GM18861 (cell line): Measurements from ENCODE around the gene GTF2IRD2.
"Not testable (repeated sequence)": the region's sequence is repeated elsewhere in the genome, so short reads cannot be mapped to it uniquely, and the experiment has no call there.

Experiments used
- ATAC-seq: cut with Tn5 transposase; IDR thresholded peaks from one replicate; pipeline ENCODE4 v1.9.1; 2021; ENCODE audit not compliant: unreplicated experiment

Gene GTF2IRD2

DNA sequence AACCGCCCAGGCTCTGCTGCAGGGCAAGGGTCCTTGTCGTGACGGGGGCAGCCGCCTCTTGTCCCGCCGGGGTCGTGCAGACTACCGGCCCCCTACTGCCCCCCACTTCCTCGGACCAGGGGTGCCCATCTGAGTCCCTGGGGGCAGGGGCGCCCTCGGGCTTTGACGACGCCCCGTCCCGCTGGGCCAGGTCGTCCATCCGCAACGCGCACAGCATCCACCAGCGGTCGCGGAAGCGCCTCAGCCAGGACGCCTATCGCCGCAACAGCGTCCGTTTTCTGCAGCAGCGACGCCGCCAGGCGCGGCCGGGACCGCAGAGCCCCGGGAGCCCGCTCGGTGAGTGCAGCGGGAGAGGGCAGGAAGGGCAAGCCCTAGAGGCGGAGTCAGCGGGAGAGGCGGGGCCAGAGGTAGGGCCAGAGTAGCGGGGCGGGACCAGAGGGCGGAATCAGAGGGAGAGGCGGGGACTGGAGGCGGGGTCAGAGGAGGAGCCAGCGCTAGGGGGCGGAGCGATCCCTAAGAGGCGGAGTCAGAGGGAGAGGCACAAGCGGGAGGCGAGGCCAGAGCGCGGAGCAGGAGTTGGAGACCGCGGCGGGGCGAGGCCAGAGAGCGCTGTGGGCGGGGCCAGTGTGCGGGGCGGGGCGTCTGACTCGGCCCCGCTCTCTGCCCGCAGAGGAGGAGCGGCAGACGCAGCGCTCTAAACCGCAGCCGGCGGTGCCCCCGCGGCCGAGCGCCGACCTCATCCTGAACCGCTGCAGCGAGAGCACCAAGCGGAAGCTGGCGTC is 62.8 kb downstream of the GTF2IRD2 start:
- peak; percentile 68 for ATAC-seq

DNA sequence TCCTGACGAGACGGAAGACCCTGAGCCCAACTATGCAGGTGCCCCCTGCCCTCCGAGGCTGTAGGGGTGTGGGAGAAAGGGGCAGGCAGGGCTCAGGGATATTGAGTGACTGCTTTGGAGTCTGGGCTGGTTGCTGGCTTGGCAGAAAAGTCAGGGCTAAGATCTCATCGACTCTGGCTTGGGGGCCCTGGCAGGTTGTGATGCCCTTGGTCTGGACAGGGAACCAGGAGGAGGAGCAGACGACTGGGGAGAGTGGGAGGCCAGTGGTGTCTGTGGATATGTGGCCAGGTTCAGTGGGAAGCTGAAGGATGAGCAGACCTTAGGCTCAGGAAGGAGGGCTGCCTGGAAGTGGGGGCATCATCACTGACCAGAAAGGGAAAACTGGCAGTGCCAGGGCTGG is 67.8 kb downstream of the GTF2IRD2 start:
- not testable (repeated sequence) for ATAC-seq

DNA sequence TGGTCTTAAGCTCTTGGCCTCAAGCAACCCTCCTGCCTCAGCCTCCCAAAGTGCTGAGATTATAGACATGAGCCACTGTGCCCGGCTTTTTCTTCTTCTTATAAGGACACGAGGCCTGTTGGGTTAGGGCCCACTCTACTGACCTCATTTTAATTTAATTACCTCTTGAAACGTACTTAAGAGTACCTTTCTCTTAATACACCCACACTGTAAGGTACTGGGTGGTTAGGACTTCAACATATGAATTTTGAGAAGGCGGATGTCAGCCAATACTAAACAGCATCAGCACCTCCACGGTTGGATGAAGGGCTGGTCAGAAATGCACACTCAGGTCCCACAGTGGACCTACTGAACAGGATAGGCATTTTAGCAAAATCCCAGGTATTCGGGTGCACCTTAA is 69.7 kb downstream of the GTF2IRD2 start:
- ATAC-seq, result not testable (repeated sequence)

DNA sequence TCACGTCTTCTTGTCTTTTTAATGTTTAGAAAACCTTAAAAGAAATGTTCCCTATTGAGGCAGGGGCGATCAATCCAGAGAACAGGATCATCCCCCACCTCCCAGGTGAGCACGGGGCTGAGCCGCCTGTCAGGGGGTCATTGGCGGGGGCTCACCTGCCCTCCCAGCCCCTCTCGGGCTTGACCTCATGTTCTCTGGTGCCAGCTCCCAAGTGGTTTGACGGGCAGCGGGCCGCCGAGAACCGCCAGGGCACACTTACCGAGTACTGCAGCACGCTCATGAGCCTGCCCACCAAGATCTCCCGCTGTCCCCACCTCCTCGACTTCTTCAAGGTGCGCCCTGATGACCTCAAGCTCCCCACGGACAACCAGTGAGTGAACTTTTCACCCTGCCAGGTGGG is 72.4 kb downstream of the GTF2IRD2 start:
- ATAC-seq, result not testable (repeated sequence)

DNA sequence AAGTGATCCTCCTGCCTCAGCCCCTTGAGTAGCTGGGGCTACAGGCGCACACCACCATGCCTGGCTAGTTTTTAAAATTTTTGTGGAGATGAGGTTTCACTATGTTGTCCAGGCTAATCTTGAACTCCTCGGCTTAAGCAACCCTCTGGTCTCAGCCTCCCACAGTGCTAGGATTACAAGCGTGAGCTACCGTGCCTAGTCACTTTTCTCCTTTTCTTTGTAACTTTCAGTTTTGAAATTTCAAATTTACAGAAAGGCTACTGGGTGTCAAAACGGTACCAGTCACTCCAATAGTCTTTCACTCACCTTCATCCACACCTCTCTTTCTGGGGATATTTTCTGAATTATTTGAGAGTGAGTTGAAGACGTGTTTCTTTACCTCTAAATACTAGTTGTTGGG is 76.3 kb downstream of the GTF2IRD2 start:
- ATAC-seq, result not testable (repeated sequence)

DNA sequence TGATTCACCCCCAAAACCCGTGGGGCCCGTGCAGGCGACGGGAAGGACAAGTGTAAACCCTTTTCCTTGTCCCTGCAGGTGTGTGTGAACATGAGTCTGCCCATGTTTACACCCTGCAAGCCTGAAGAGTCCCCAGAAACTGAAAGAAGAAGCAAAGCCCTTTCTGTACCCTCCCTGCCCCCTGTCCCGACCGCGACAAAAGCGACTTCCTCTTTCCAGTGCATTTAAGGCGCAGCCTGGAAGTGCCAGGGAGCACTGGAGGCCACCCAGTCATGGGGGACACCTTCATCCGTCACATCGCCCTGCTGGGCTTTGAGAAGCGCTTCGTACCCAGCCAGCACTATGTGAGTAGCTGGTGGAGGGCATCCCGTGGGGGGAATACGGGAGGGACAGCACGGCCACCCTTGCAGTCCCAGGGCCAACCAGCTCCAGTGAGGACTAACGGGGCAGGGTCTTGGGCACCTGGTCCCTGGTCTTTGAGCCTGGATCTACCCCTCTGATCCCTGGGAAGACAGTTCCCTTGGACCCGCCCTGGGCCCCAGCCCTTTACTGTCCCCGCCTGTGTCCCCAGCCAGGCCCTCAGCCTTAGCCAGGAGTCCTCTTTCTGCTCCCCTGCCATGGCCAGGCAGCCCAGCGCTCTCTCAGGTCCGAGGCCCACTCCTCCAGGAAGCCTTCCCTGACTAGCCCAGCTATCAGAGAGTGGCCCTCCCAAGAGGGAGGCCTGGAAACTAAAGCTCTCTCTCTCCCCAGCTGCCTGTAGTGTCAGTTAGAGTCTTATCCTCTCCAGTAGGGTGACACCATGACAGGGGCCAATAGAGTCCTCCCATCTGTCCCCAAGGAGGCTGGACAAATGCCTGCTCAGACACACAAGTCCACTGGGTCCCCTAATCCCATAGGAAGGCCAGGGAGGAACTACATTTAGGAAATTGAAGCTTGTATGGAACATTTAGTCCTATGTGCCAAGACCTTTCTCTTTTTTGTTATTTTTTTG is 77.3 kb downstream of the GTF2IRD2 start, which contains the start of gene NCF1:
Gene NCF1, plus strand, starts transcription at position 252 of the 991 bp plus-strand sequence. Its CDS starts 21 bp downstream, at position 273.
- peak; percentile 89 for ATAC-seq

DNA sequence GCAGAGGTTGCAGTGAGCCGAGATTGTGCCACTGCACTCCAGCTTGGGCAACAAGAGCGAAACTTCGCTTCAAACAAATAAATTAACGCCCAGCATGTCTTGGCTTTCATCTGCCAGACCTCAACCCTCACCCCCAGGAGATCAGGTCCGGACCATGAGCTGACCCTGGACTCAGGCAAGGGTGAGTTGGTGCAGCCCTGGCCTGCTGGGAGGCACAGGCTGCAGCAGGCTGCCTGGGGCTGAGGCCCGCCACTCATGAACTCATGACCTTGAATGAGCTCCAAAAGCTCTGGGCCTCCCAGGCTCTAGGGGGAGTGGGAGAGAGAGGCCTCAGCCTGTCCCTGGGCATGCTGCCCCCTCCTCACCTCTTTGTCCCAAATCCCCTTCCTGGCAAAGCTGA is 79.3 kb downstream of the GTF2IRD2 start:
- not testable (repeated sequence) for ATAC-seq

DNA sequence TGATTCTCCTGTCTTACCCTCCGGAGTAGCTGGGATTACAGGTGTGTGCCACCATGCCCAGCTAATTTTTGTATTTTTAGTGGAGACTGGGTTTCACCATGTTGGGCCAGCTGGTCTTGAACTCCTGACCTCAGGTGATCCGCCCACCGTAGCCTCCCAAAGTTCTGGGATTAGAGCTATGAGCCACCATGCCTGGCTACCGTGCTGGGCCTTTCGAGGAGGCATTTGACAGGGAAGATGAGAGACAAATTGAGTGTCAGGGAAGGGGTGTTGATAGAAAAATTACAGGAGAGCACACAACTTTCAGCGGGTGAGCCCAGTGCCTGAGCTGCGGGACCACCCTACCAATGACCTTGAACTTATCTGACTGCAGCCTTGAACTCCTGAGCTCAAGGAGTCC is 81.3 kb downstream of the GTF2IRD2 start:
- ATAC-seq, result not testable (repeated sequence)

DNA sequence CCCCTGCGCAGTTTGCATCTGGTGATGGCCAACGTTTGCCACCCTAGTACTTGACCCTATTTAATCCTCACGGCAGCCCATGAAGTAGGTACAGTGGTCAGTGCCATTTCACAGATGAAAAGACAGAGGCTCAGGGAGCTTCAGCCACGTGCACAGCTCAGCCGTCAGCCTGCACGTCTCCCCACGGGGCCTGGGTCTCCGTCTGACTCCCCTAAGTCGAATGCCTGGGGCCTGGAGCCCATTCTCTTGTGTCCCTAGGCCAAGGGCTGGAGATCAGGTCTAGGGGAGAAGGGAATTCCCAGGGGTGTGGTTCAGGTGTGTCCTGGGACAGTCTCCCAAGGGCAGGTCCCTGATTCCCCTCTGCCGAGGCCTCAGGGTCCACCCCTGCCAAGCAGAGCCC is 84.4 kb downstream of the GTF2IRD2 start:
- ATAC-seq, result not testable (repeated sequence)

DNA sequence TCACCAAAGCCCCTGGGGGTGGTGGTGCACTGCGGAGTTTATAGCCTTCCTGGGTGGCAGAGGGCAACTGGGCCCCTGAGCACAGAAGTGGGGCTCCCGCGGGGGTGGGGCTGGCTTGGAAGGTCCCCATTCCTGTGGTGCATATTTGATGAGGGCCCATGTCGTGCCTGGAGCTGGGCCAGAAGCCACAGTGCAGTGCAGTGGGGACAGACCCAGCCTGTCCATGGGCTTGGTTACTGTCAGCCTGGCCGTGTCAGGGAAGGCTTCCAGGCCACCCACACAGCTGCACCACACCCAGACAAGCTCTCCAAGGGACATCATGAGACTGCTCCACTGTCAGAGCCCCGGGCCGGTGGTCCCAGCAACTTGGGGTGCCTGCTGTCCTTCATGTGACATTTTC is 84.9 kb downstream of the GTF2IRD2 start:
- ATAC-seq, result not testable (repeated sequence)

DNA sequence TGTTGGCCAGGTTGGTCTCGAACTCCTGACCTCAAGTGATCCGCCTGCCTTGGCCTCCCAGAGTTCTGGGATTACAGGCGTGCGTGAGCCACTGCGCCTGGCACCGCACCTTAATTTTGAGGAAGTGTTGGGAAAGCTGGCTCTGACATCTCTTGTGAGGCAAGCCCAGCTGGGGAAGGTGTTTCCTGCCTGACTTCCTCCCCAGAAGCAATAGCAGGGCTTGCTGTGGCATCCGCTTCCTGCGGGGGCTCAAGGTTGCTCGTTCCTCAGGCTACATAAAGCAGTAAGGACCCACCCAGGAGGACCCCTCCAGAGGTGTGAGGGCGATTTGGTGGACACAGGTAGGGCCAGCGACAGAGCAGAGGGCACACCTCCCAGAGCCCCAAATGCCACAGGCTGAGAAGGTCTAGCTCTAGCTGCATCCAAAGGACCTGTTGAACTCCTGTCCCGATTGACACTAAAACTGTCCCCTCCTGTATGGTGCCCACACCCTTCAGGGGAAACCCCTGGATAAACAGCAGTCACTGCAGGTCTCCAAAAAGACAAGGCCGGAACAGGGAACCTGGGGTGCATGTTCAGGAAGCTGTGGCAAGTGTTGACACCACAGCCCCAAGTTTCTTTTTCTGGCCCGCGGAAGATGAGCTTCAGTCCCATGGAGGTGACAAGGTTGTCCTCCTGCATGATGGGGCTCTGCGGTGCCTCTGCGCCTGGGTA is 86.0 kb downstream of the GTF2IRD2 start:
- ATAC-seq, result not testable (repeated sequence)

DNA sequence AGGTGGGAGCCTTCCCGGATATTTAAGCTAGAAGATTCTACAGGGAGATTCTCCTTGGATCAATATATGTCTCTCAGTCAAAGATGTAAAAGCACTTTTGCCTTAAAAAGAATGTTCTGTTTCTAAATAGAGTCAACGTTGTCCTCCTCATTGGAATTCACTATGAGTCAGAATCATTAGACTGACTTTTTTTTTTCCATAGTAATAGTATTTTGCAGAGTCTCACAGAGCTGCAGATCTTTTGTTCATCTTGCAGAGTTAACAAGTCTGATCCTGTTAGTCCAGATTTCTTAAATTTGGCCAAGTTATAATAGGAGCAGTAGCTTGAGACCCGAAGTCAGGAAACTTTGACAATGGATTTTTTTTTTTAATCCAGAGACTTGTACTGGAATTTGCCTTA is 92.4 kb downstream of the GTF2IRD2 start:
- ATAC-seq, result not testable (repeated sequence)

DNA sequence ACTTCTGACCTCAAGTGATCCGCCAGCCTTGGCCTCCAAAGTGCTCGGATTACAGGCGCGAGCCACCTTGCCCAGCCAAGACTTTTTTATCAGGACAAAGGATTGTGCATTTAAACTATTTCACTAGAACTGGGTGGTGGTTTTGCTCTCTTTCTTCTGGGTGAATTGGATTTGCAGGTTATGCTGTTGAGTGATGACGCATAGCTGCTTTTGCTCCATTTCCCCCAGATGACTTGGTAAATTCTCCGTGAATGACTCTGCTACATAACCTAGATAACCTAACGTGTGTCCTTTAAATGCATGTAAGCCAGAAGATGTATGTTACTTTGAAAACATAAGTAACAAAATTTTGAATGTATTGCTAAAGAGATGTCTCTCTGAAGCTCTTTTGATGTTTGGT is 93.1 kb downstream of the GTF2IRD2 start:
- not testable (repeated sequence) for ATAC-seq

DNA sequence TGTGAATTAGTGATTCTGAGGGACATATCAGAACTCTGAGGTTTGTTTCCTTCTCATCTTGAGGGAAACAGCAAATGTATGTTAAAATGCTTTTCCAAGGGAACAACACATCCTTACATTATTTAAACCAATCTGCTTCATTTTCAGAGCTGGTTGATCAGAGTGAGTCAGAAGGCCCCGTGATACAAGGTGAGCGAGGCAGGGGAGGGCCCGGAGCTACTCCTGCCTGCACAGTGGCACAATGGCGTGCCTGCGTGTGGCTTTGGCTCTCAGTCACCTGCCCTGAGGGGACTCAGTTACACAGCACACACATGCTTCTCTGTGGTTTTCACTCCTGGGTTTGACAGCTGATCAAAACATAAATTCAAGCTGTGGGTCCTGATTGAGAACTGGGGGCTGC is 94.7 kb downstream of the GTF2IRD2 start:
- not testable (repeated sequence) for ATAC-seq

DNA sequence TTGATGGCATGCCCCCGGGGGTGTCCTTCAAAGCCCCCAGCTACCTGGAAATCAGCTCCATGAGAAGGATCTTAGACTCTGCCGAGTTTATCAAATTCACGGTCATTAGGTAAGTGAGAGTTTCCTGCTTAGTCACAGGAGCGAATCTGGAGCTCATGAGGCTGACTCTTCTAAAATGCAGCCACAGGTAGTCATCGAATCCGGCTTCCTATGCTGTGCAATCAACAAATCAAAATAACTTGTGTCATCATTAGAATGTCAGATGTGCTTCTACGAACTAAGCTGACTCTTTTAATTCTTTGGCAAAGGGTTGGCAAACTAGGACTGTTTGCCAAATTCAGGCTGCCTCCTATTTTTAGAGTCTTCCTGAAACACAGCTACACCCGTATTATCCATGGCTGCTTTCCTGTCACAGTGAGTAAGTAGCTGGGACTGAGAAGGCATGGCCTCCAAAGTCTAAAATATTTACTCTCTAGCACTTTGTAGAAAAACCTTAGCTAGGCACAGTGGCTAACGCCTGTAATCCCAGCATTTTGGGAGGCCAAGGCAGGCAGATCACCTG is 97.4 kb downstream of the GTF2IRD2 start:
- not testable (repeated sequence) for ATAC-seq
